ENCODE results near the gene CAVIN3.

The CAVIN3 gene, protein sequence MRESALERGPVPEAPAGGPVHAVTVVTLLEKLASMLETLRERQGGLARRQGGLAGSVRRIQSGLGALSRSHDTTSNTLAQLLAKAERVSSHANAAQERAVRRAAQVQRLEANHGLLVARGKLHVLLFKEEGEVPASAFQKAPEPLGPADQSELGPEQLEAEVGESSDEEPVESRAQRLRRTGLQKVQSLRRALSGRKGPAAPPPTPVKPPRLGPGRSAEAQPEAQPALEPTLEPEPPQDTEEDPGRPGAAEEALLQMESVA

DNA sequence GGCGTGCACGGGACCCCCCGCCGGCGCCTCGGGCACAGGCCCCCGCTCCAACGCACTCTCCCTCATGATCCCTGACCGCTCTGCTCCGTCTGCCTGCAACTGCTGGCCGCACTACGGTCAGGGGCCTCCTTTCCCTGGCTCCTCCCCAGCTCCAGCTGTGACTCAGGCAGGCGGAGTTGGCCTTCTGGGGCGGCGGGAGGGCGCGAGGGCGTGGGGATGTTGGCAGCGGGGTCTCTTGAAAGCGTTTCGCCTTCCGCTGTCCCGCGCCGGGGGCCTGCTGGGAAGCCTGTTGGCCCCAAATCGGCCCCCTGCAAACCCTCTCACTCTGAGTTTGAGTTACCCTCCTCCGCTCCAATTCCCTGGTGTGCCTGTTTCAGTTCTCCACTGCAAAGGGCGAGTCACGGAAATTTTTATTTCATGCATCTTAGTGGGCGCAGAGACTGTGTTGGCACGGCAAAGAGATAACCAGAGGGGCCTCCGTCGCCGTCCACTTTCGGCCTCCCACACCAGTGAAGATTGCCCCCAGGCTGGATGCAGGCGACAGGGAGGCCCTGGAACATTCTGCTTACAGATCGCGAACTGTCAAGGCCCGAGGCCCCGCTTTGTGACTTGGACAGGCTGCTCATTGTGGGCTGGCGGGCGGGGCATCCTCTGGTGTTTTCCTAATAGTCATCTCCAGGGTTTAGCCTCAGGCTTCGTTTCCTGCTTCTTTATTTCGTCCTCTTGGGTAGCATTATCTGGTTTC lies at the start of gene CAVIN3:
Gene CAVIN3 (minus strand): TSS at position 91 of the 745 bp plus-strand sequence. CDS start 25 bp downstream, at position 66.
- in situ Hi-C loops (cut with HindIII; ENCODE audit: low sequenced_read_pairs): no loop called here

DNA sequence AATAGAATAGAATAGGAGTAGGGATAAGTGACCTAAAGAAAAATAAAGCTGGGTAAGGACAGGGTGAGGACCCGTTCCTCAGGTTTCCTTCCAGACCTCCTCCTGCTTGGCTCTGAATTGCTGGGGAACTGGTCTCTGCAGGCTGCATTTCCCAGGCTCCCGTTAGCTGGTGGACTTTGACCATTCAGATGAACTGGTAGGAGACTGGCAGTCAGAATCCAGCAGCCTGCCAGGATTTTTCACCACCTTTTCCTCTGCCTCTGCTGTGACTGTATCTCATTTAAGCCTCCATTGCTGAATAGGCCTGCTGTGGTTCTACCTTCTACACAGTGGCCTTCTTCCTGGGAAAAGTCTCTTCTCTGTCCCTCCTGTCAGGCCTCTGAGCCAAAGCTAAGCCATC lies 45.4 kb upstream of the CAVIN3 start:
- in situ Hi-C loops (cut with HindIII; ENCODE audit: low sequenced_read_pairs): no loop called here

DNA sequence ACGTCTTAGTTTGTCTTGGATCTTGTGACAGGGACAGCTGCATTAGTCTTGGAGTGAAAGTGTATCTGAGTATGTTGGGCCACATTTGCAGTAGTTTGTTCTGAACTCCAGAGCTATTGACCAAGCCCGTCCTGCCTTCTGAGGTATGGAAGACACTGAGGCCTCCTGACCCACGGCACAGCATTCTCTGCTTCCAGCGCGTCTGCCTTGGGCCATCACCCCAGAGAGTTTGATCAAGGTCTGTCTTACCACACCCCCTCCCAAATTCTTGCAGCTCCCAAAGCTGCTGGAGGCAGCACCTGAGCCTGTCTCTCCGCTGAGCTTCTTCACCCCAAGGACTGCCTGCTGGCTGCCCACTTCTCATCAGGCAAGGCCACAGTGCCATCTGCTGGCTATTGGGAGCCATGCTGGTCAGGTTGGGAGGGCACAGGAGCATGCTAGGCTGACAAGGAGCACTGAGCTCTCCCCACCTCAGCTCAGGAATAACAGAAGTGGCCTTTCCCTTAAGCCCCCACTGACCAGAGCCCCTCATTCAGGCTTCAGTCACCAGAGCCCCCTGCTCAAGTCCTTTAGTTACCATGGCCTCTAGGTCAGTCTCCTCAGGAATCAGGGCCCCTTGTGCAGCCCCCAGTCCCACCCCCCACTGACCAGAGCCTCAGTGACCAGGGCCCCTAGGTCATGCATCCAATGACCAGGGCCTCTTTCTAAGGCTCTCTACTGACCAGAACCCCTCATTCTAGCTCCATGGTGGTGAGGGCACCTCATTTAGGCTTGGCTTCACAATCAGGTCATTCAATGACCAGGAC lies 42.8 kb upstream of the CAVIN3 start:
- in situ Hi-C loops (cut with HindIII; ENCODE audit: low sequenced_read_pairs): no loop called here

DNA sequence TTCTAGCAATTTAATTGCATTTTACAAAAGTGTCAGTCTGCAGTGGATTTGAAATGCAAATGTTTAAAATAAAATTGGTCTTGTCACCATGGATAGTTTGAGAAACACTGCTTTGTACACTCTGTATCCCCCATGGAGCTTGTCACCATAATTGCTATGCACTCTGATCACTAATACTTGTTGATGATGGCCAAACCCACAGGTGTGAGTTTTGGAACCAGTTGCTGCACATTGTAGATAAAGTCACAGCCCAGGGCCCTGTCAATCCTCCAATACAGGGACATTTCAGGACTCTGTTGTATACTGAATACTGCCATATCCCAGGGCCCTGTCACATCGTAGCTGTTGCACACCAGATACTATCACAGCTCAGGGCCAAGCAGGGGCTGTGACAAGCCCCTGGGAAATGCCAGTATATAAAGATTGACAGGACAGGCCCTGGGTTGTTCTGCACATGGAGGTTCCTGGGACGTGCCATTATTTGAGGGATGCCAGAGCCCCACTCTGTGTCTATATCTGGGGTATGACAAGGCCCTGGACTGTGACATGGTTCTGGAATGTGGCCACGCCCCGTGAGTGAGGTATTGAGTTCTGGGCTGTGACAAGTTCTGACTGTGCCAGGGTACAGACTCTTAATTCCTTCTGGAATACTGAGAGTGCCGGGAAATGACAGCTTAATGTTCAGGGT lies 42.0 kb upstream of the CAVIN3 start:
- in situ Hi-C loops (cut with HindIII; ENCODE audit: low sequenced_read_pairs): no loop called here

DNA sequence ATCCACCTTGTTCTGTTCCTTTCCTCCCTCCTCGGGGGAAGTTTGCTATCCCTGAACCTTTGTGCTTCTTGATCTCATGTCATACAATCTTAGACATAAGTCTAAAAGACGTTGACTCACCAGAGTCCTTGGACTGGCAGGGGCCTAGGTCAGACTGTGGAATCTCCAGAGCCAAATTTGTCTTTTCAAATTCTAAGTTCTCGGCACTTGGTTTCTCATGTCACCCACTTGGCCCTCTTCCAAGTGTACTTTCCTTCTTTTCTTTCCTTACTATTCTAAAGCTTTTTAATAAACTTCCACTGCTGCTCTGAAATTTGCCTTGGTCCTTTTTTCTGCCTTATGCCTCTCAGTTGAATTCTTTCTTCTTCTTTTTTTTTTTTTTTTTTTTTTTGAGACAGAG lies 39.9 kb upstream of the CAVIN3 start:
- in situ Hi-C loops (cut with HindIII; ENCODE audit: low sequenced_read_pairs): no loop called here

DNA sequence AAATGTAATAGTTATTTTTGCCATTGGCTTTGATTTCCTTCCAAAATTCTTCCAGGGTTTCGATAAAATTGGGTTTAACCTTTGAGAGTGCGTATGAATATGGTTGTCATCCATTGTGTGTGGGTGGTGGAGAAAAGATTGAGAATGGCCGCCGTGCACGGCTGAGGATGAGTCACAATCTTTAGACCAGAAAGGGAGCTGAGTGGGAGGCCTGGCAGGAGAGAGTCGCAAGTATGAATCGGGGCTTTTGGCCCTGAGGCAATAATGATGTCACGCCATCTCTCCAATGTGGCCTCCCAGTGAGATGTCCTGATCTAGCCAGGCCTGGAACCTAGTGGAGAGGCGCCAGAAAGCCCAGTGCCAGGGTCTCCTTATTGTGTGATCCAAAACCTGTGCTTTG lies 36.9 kb upstream of the CAVIN3 start:
- in situ Hi-C loops (cut with HindIII; ENCODE audit: low sequenced_read_pairs): no loop called here

DNA sequence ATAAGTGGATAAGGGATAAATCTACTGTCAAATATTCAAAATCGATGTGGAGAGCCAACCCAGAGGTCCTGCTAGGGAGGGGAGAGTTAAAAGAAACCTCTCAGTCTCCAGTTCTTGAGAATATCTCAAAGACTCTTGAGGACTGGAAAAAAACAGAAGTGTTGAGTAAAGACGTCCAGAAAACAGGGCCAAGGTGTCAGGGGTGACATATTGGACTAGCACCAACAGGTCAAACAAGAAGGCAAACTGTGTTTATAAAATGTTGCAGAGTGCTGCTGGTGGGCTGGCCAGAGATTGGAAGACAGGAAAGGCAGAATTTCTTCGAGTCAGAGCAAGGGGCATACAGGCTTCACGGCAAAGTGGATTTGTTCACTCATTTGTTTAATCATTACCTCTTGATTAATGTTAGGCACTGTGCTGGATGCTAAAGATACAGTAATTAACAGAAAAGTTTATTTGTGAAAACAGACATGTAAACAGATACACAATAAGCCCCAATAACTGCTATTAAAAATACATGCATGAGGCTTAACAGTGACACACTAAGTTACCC lies 36.3 kb upstream of the CAVIN3 start:
- in situ Hi-C loops (cut with HindIII; ENCODE audit: low sequenced_read_pairs): no loop called here

DNA sequence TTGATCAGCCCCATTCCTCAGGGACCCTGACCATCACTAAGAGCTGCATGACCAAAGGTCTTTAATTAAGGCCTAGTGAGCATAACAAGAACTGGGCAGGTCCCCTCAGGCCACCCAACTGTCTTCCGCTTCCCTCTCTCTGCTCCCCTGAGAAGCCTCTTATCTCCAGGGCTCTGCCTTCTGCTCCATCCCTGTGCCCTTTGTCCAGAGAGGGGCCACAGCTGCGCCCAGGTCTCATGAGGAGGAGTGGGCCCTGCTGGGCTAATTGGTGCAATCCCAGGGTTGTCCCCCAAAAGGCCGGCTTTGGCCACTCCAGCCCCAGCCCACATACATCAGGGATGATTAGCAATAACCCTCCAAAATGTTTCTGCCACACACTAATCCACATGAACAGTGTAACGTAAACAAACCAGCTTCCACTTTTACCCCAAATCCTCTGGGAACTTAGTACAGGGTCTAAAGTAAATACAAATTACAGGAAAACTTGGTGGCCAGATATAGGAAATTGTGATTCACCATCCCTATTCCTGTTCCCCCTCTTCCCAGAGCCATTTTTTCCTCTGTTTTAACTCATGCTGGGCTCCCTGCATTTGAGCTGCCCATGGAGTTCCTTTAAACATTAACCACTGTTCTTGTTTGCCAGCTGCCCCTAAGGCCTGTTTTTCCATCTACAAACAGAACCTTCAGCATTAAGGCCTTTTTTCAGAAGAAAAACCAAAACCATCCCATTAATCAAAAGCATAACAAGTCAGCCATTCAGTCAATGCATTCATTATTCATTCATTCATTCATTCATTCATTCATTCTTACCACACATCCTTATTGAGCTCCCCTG lies 34.6 kb upstream of the CAVIN3 start:
- in situ Hi-C loops (cut with HindIII; ENCODE audit: low sequenced_read_pairs): no loop called here

DNA sequence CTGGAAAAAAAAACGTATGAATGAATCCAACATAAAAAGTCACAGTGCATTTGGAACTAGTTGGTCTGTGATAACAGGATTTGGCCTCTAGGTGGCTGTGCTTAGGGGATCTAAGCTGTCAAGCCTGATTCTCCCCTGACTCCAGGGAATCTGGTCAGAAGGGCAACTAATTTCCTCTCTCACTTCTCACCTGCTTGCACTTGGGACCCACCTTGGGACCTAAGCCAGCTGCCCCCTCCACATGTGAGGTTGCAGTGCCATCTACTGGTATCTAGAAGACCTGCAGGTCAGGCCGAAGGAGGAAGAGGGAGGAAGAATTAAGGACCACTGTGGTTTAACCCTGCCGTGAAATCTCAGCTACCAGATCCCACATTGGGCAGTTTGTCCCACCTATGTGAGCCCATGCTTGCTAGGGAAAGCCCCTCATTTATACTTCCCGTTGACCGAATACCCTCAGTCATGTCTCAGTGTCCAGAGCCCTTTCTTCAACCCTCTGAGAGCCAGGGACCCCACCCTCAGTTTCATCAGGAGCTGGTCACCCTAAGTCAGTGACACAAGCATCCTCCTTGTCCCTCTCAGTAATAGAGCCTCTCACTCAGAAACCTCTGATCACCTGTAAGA lies 33.2 kb upstream of the CAVIN3 start:
- in situ Hi-C loops (cut with HindIII; ENCODE audit: low sequenced_read_pairs): no loop called here

DNA sequence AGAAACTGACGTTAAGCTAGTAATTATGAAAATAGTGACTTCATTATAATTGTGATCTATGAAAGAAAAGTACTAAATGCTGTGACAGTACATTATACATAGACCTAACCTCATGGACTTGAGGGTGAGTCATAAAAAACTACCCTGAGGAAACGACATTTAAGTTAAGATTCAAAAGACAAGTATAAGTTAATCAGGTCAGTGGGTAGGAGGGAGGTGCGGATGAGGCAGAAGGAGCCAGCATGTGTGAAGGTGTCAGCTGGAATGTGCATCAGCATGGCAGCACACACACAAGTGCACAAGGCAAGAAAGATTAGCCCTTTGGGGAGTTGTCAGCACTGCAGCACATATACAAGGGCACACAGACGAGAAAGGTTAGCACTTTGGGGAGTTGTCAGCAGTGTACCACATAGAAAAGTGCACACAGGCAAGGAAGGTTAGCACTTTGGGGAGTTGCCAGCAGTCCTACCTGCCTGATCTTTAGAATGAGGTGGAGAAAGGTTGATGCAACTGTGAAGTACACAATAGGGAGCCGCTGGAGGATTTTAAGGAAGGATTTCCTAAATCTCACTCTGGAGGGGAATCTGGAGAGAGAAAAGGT lies 31.6 kb upstream of the CAVIN3 start:
- in situ Hi-C loops (cut with HindIII; ENCODE audit: low sequenced_read_pairs): no loop called here

DNA sequence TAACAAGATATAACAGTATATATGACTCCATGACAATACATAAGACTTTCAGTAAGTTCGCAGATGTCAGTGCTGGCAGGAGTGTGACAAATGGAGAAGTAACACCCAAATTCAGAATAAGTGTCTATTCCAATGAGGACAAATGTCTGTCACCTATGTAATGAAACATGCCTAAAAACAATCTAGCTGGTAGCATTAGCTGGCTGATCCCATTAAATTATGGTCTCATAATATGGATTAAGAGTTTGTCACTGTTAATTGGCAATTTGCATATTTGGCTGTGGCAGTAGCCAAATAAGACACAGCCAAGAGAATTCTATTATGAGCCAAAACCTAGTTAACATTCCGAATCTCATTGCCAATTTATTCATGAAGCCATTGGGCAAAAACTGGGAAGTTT lies 30.2 kb upstream of the CAVIN3 start:
- in situ Hi-C loops (cut with HindIII; ENCODE audit: low sequenced_read_pairs): no loop called here

DNA sequence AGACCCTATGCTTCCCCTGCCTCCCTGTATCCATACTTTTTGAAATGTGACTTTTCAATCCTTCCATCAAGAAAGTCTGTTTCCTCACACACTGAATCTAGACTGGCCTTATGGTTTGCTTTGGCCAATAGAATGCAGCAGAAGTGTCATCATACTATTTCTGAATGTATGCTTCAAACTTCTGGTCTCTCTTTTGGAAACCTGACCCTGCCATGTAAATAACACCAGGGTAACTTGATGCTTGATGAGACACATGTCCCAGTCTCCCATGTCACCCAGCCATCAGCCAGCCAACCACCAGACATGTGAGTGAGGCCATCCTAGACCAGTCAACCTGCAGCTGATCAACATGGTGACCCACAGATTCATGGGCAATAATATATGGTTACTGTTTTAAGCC lies 29.7 kb upstream of the CAVIN3 start:
- in situ Hi-C loops (cut with HindIII; ENCODE audit: low sequenced_read_pairs): no loop called here

DNA sequence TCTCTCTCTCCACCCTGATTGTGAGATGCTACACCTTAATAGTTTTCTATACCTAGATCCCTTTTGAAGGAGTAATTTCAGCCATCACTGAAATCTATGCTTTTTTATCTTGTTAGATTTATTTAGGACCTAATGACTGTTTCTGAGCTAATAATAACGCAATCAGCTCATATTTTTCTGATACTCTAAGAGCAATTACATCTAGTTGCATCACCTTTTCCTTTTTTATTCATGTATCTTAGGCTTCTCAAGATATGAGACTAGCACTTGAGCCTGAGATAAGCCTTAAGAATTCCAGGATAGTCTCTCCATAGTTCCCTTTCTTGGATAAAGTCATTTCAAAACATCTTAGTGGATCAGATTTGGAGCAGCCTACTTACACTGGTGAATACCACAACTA lies 25.1 kb upstream of the CAVIN3 start:
- in situ Hi-C loops (cut with HindIII; ENCODE audit: low sequenced_read_pairs): no loop called here

DNA sequence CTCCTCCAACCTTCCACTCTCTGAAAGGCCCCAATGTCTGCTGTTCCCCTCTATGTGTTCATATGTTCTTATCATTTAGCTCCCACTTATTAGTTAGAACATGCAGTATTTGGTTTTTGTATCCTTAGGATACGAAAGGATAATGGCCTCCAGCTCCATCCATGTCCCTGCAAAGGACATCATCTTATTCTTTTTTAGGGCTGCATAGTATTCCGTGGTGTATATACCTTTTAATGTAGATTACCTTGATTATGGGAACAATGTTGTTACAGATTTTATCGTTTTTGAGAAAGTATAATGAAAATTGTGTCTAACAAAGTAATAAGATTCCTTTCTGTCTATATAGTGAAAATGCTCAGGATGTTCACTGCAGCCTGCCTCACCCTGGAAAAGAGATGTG lies 16.0 kb upstream of the CAVIN3 start:
- in situ Hi-C loops (cut with HindIII; ENCODE audit: low sequenced_read_pairs): no loop called here

DNA sequence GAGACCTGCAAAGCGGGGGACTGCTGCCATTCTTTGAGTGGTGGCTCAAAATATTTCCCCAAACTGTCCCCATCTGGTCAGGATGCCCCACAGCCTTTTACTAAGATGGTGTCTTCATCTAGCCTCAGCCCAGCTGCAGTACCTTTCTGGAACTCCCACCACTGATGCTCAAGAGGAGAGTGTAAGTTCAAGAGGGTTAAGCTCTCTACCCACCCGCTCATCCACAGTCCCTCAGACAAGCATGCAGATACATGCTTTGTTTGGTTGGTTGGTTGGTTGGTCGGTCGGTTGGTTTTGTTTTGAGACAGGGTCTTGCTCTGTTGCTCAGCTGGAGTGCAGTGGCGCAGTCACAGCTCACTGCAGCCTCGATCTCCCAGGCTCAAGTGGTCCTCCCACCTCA lies 14.5 kb upstream of the CAVIN3 start:
- in situ Hi-C loops (cut with HindIII; ENCODE audit: low sequenced_read_pairs): no loop called here

DNA sequence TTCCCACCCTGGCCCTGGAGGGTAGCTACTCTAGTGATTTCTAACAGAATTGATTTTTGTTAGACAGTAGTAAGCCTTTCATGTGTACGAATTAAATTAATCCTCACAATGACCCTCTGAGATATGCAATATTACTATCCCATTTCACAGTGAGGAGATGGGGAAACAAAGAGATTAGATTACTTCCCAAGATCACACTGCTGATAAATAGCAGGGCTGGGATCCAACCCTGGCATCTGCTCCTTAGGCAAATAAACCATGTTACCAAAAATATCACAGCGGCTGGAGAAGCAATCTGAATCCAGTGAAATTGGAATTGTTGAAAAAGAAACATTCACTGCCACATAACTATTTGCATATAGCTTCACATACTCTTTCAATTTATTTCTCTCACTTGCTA lies 12.8 kb upstream of the CAVIN3 start:
- in situ Hi-C loops (cut with HindIII; ENCODE audit: low sequenced_read_pairs): no loop called here

DNA sequence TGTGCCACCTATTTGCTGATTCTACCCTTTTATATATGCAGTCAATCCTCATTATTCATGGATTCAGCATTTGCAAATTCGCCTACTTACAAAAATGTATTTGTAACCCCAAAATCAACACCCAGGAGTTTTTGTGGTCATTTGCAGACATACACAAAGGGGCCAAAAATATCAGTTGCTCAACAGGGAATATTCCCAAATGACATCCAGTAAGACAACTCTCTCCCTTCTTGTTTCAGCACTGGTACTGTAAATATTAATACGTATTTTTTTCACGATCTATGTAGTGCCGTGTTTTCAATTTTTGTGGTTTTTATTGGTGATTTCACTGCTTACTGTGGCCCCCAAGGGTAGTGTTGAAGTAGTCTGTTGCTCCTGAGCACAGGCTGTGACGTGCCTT lies 11.8 kb upstream of the CAVIN3 start:
- in situ Hi-C loops (cut with HindIII; ENCODE audit: low sequenced_read_pairs): no loop called here

DNA sequence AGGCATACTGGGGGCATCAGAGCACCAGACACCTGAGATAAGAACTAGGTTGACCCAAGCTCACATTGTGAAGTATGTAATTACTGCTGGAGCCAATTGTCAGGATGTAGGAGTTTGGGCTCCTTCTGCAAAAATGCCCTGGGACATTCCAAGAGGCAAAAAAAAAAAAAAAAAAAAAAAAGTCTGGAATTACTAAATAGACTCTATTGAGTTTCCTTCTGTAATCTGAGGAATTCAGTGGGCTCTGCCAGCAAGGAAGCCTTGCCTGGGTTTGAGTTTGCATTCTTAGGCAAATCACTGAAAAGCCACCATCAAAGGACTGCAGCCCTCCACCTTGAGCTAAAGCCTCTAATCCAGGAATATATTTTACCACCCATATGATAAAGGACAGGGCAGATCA lies 8.0 kb upstream of the CAVIN3 start:
- in situ Hi-C loops (cut with HindIII; ENCODE audit: low sequenced_read_pairs): no loop called here

DNA sequence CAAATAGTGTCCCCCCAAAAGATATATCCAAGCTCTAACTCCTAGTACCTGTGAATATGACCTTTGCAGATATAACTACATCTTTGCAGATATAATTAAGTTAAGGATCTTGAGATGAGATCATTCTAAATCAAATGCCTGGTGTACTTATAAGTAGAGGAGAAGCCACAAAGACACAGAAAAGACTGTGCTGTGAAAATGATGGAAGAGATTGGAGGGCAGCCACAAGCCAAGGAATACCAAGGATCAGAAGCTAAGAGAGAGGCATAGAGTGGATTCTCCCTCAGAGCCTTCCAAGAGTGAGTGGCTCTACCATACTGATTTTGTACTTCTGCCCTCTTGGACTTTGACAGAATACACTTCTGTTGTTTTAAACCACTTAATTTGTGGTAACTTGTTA lies 7.5 kb upstream of the CAVIN3 start:
- in situ Hi-C loops (cut with HindIII; ENCODE audit: low sequenced_read_pairs): no loop called here

Measured in DLD1 (cell line).